Vagina (tissue), 2 donors: Measurements from ENCODE around the gene EFCAB13. TPM values are rescaled to one million over a fixed set of nuclear protein-coding genes. Genes with fewer than 3 reads are reported as not detected.

Source experiments
- DNase-seq, 2 donors: peaks; one replicate each; pipeline ENCODE4 v3.0.0-alpha.2; 2017; ENCODE audit errors: extremely low spot score in 2 of 2
- H3K27ac ChIP-seq: fragments of 200-600 bp; sonication (generic); one replicate; pipeline ENCODE4 v1.5.1; 2019
- H3K27me3 ChIP-seq: fragments of 200-600 bp; sonication (generic); one replicate; pipeline ENCODE4 v1.5.1; 2019
- H3K36me3 ChIP-seq, 2 donors: fragments of 200-600 bp; sonication (generic); one replicate each; pipeline ENCODE4 v1.5.1; 2017 to 2019
- H3K4me1 ChIP-seq: fragments of 200-600 bp; sonication (generic); one replicate; pipeline ENCODE4 v1.5.1; 2019
- H3K4me3 ChIP-seq, 2 donors: fragments of 200-600 bp; sonication (generic); 1 replicate in 1 of 2; 2 replicates in 1 of 2; pipeline ENCODE4 v1.5.1; 2016 to 2019
- H3K9me3 ChIP-seq: fragments of 200-600 bp; sonication (generic); one replicate; pipeline ENCODE4 v1.5.1; 2019
- CTCF ChIP-seq, 3 experiments: fragments of 450-650 bp in 2 of 3; fragments of 200-600 bp in 1 of 3; sonication (generic) in 1 of 3; IDR thresholded peaks; one replicate each; pipeline ENCODE4 v1.5.1; 2017 to 2019; ENCODE audit warnings: antibody characterized with exemption in 3 of 3, mild to moderate bottlenecking in 2 of 3, moderate library complexity in 2 of 3
- POLR2A ChIP-seq, 2 donors: fragments of 450-650 bp; IDR thresholded peaks; one replicate each; pipeline ENCODE4 v1.6.1; 2017; ENCODE audit warnings: antibody characterized with exemption in 2 of 2, mild to moderate bottlenecking in 2 of 2, moderate library complexity in 2 of 2
- POLR2AphosphoS5 ChIP-seq, 2 donors: sonication (generic); formaldehyde crosslinking; IDR thresholded peaks; one replicate each; pipeline ENCODE4 v1.9.0; 2017; ENCODE audit warnings: antibody characterized with exemption in 2 of 2, mild to moderate bottlenecking in 2 of 2, low read depth in 1 of 2; ENCODE audit not compliant: insufficient read depth in 1 of 2
- intact Hi-C: fragments of 100-400 bp; cut with DNase I; formaldehyde crosslinking; loops from one replicate; pipeline ENCODE4 v1.15.1; 2023
- total RNA-seq: library from RNA; depleted of rRNA; stranded (reverse); fragments of >200 nt; gene quantifications from one replicate; pipeline ENCODE4 v1.2.3, GENCODE V29; 2016

EFCAB13 gene
- total RNA-seq, 1 donor from 2014 or later: 4.2 TPM

GRCh38 chr17:47335101-47335936 is 11.6 kb downstream of the EFCAB13 start:
- Histone ChIP-seq H3K27ac (no peak overlapping the region), H3K9me3 (no peaks in the 10 kb centered on the region), H3K36me3 (peaks cover 0 to 4% of the 10 kb centered on the region in 2 donors), H3K27me3 (no peaks in the 10 kb centered on the region), H3K4me1 (no peaks in the 10 kb centered on the region), H3K4me3 (no peak overlapping the region)
- intact Hi-C loops: no loop called here
- no peak for DNase-seq
- no peak for TF ChIP-seq POLR2A (IDR thresholded peaks at IDR 0.05)
- TF ChIP-seq POLR2AphosphoS5 (IDR thresholded peaks at IDR 0.05; ENCODE audit: insufficient read depth in 1 of 2, low read depth in 1 of 2): no peak
- no peak for TF ChIP-seq CTCF (IDR thresholded peaks at IDR 0.05)

GRCh38 chr17:47338026-47338425 is 14.3 kb downstream of the EFCAB13 start:
- peaks cover 0 to 4% of the 10 kb centered on the region in 2 donors for H3K36me3 ChIP-seq
- no peak overlapping the region for H3K4me3 ChIP-seq
- DNase-seq: no peak
- intact Hi-C loops: no loop called here
- H3K27ac ChIP-seq: no peak overlapping the region
- H3K9me3 ChIP-seq: no peaks in the 10 kb centered on the region
- no peaks in the 10 kb centered on the region for H3K4me1 ChIP-seq
- no peaks in the 10 kb centered on the region for H3K27me3 ChIP-seq
- no peak for TF ChIP-seq CTCF (IDR thresholded peaks at IDR 0.05)
- TF ChIP-seq POLR2A (IDR thresholded peaks at IDR 0.05): no peak
- no peak for TF ChIP-seq POLR2AphosphoS5 (IDR thresholded peaks at IDR 0.05; ENCODE audit: insufficient read depth in 1 of 2, low read depth in 1 of 2)

GRCh38 chr17:47352848-47353247 is 29.1 kb downstream of the EFCAB13 start:
- no peak for TF ChIP-seq POLR2AphosphoS5 (IDR thresholded peaks at IDR 0.05; ENCODE audit: insufficient read depth in 1 of 2, low read depth in 1 of 2)
- no peak for TF ChIP-seq POLR2A (IDR thresholded peaks at IDR 0.05)
- no peak for TF ChIP-seq CTCF (IDR thresholded peaks at IDR 0.05)
- DNase-seq: no peak
- intact Hi-C loops: no loop called here
- H3K27ac ChIP-seq: no peak overlapping the region
- no peaks in the 10 kb centered on the region for H3K27me3 ChIP-seq
- no peaks in the 10 kb centered on the region for H3K36me3 ChIP-seq
- H3K9me3 ChIP-seq: no peaks in the 10 kb centered on the region
- H3K4me1 ChIP-seq: no peaks in the 10 kb centered on the region
- H3K4me3 ChIP-seq: no peak overlapping the region

- intact Hi-C loops: no loop called here
- TF ChIP-seq CTCF (IDR thresholded peaks at IDR 0.05): no peak
- TF ChIP-seq POLR2A (IDR thresholded peaks at IDR 0.05): no peak
- no peak for TF ChIP-seq POLR2AphosphoS5 (IDR thresholded peaks at IDR 0.05; ENCODE audit: insufficient read depth in 1 of 2, low read depth in 1 of 2)
- H3K4me3 ChIP-seq: no peak overlapping the region
- no peak overlapping the region for H3K27ac ChIP-seq
- DNase-seq: no peak
- H3K36me3 ChIP-seq: no peaks in the 10 kb centered on the region
- H3K9me3 ChIP-seq: no peaks in the 10 kb centered on the region
- no peaks in the 10 kb centered on the region for H3K4me1 ChIP-seq
- H3K27me3 ChIP-seq: no peaks in the 10 kb centered on the region
These were observed 34.9 kb downstream of the EFCAB13 start for GRCh38 chr17:47358652-47359051.

- no peaks in the 10 kb centered on the region for H3K36me3 ChIP-seq
- H3K4me3 ChIP-seq: no peak overlapping the region
- H3K9me3 ChIP-seq: no peaks in the 10 kb centered on the region
- no peaks in the 10 kb centered on the region for H3K4me1 ChIP-seq
- no peak for DNase-seq
- no peaks in the 10 kb centered on the region for H3K27me3 ChIP-seq
- intact Hi-C loops: no loop called here
- TF ChIP-seq POLR2AphosphoS5 (IDR thresholded peaks at IDR 0.05; ENCODE audit: insufficient read depth in 1 of 2, low read depth in 1 of 2) (no peak), POLR2A (IDR thresholded peaks at IDR 0.05) (no peak), CTCF (IDR thresholded peaks at IDR 0.05) (no peak)
- H3K27ac ChIP-seq: no peak overlapping the region
These were observed 39.4 kb downstream of the EFCAB13 start for GRCh38 chr17:47363171-47363570.
